GM10266 (cell line): Measurements from ENCODE around the gene DDX25.

ENCODE experiments used
- DNase-seq: peaks from one replicate; pipeline ENCODE4 v3.0.0; 2012; ENCODE audit errors: extremely low spot score
- TF ChIP-seq, protein P1 (sequence below): IDR thresholded peaks from 2 replicates; pipeline ENCODE4 v1.5.1; 2012; ENCODE audit warnings: mild to moderate bottlenecking, low read depth; ENCODE audit not compliant: control insufficient read depth, insufficient read depth; ENCODE audit errors: missing control alignments

The DDX25 gene

GRCh38 chr11:125971618-125972017 is 67.3 kb downstream of the DDX25 start:
- DNase-seq: no peak
- TF ChIP-seq, protein P1, sequence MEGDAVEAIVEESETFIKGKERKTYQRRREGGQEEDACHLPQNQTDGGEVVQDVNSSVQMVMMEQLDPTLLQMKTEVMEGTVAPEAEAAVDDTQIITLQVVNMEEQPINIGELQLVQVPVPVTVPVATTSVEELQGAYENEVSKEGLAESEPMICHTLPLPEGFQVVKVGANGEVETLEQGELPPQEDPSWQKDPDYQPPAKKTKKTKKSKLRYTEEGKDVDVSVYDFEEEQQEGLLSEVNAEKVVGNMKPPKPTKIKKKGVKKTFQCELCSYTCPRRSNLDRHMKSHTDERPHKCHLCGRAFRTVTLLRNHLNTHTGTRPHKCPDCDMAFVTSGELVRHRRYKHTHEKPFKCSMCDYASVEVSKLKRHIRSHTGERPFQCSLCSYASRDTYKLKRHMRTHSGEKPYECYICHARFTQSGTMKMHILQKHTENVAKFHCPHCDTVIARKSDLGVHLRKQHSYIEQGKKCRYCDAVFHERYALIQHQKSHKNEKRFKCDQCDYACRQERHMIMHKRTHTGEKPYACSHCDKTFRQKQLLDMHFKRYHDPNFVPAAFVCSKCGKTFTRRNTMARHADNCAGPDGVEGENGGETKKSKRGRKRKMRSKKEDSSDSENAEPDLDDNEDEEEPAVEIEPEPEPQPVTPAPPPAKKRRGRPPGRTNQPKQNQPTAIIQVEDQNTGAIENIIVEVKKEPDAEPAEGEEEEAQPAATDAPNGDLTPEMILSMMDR: no peak

- TF ChIP-seq, protein P1: no peak
- no peak for DNase-seq
These were observed 70.0 kb downstream of the DDX25 start for GRCh38 chr11:125974284-125974683.

- DNase-seq: no peak
- TF ChIP-seq, protein P1: no peak
These were observed 71.3 kb downstream of the DDX25 start for GRCh38 chr11:125975634-125976033.

DNA sequence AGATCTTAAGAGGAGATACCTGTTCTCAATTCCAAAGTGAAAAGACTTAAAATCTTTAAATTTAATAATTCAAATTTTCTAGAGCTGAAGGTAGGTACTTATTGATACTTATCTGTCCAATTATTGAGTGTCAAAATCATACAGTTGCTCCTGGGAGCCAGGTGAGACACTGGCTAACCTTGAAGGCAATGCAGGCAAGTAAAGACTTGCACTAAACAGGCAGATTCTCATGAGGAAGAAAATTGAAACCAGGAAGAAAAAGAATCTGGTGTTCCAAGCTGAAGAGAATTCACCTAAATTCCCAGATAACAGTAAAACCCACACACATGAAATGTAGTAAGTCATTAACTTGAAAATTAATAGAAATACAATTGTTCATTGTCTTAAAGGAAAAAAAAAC is 71.8 kb downstream of the DDX25 start:
- no peak for DNase-seq
- TF ChIP-seq, protein P1: no peak

DNA sequence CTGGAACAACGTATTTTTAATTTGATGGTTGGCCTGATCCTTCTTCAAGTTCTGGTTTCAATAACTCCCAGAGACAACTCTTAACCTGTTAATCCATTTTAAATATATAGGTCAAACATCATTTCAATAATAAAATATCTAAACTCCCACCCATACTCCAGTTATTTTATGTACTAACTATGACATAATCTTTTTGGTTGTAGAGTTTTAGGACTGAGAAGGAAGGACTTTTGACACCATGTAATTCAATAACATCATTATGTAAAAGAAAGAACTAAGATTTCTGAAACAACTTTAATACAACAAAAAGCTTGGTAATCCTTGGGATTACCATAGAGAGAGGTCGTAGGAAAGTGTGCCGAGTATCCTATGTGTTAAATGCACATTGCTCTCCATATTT is 73.0 kb downstream of the DDX25 start:
- TF ChIP-seq, protein P1: no peak
- no peak for DNase-seq

DNA sequence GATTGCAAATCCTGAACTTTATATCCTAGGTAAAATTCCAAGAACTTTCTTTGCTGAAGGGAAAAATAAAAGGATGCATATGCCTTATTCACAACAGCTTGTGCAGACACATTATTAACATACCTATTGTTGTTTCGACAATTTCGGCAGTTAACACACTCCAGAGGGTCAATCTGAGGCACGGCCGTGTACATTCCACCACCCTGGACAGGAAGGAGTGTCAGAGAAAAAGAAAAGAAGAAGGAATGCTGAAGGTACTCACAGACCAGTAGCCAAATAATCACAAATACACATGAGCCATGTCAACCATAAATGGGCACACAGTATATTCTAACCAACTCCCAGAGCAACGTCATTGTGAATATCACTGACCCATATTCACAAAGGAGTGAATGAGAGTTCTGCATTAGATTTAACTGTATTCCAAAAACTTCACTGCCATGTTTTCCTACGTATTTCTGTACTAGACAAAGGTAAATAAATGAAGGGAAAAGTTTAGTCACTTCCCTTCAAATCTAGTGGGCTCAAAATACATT is 73.9 kb downstream of the DDX25 start:
- TF ChIP-seq, protein P1: no peak
- DNase-seq: no peak
